ENCODE measurements around the gene SF3B1.
"Not testable (repeated sequence)": the region's sequence is repeated elsewhere in the genome, so short reads cannot be mapped to it uniquely, and the experiment has no call there.

DNA sequence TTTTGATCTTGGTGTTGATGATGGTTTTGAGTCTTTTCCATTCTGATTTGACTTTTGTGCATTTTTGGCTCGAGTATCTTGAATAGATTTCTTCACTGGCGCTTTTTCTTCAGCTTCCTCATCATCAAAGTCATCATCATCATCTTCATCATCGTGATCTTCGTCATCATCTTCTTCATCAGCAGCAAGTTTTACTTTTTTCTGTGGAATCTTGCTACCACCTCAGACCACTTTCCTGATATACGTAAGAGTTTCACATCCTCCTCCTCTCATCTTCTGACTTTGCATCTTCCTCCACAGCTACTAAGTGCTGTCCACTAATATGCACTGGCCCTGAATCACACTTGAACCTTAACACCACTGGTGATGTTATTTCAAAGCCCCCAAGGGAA, 54.9 kb downstream of the SF3B1 start:
- TF ChIP-seq POLR2AphosphoS5 (IDR thresholded peaks at IDR 0.05; ENCODE audit: borderline replicate concordance, low read depth, low read length); EZH2 (IDR thresholded peaks at IDR 0.05): not testable (repeated sequence)

Measured in SK-N-MC (cell line).